Measurements from ENCODE around the gene MAP3K12. TPM values are rescaled to one million over a fixed set of nuclear protein-coding genes. Genes with fewer than 3 reads are reported as not detected.

MAP3K12 gene
- total and polyA plus RNA-seq, 2 of the 8 experiments (the other 6 are each of a cell fraction or from before 2014, with no cell fraction given) = 23.4 to 42.7 TPM

DNA sequence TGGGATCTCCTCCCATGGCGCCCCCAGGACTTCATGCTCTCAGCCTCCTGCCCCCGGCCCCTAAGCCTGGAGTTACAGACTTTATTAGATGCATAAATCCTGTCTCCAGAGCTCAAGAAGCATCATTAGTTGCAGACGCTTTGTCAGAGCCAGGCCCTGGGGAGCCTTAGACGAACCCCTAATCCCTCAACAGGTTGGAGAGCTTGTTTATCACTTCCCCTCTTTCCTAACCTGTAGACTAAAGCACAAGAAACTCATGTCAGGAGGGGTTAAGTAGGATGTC lies 8.3 kb upstream of the MAP3K12 start:
- WGBS, 2 experiments (ENCODE audit: extremely low coverage in 1 of 2, insufficient coverage in 1 of 2, insufficient read length in 1 of 2, insufficient replicate concordance in 2 of 2, low coverage in 1 of 2, low lambda C conversion rate in 2 of 2, missing lambda C conversion rate in 1 of 2) = 87% methylated on average over 4 of the region's 4 CpGs; no CpG with 5 or more reads in 1 of the 2 experiments
- no peak overlapping the region for H4K5ac ChIP-seq (ENCODE audit: insufficient read length, low read depth, low read length)
- TF ChIP-seq NRF1 (IDR thresholded peaks at IDR 0.05; ENCODE audit: low read depth, low read length) (no peak), GTF2F1 (IDR thresholded peaks at IDR 0.05; ENCODE audit: borderline replicate concordance, low read depth, low read length) (no peak), EGR1 (IDR thresholded peaks at IDR 0.05; ENCODE audit: borderline replicate concordance, low read depth, low read length) (no peak), RBBP5 (IDR thresholded peaks at IDR 0.05; ENCODE audit: borderline replicate concordance, low read depth, low read length) (no peak), RNF2 (IDR thresholded peaks at IDR 0.05; ENCODE audit: borderline replicate concordance, low read depth, low read length, missing control alignments, poor library complexity, severe bottlenecking) (no peak), GABPA (IDR thresholded peaks at IDR 0.05; ENCODE audit: borderline replicate concordance, insufficient read depth, low read length) (no peak), TBP (IDR thresholded peaks at IDR 0.05; ENCODE audit: low read depth, low read length) (no peak)
- TF ChIP-seq, protein P1, sequence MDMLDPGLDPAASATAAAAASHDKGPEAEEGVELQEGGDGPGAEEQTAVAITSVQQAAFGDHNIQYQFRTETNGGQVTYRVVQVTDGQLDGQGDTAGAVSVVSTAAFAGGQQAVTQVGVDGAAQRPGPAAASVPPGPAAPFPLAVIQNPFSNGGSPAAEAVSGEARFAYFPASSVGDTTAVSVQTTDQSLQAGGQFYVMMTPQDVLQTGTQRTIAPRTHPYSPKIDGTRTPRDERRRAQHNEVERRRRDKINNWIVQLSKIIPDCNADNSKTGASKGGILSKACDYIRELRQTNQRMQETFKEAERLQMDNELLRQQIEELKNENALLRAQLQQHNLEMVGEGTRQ (IDR thresholded peaks at IDR 0.05; ENCODE audit: low read length) = no peak

More for the DNA sequence above, 8.3 kb upstream of the MAP3K12 start:
- H2BK20ac ChIP-seq (ENCODE audit: low read length) = no peak overlapping the region
- no peaks in the 10 kb centered on the region for H3K79me1 ChIP-seq (ENCODE audit: low read depth, low read length)
- H3K23me2 ChIP-seq (ENCODE audit: low read depth, low read length) = no peaks in the 10 kb centered on the region
- DNase-seq (ENCODE audit: low read depth in 1 of 2, low spot score in 2 of 2) (no peak), FAIRE-seq (no peak)
- no peak overlapping the region for H2AK5ac ChIP-seq (ENCODE audit: low read depth, low read length)
- no peak overlapping the region for H3K56ac ChIP-seq (replicated peaks; ENCODE audit: insufficient read length, low read depth, low read length)
- H3K9ac ChIP-seq (replicated peaks in 1 of 4; ENCODE audit: extremely low read depth in 1 of 4, low read depth in 3 of 4, low read length in 3 of 4) = no peak overlapping the region
- H3K4me3 ChIP-seq (ENCODE audit: extremely low read depth in 1 of 4, insufficient read depth in 2 of 4, low read depth in 3 of 4, low read length in 4 of 4) = no peak overlapping the region; a peak in 1 of 8 replicates
- no peaks in the 10 kb centered on the region for H3K27me3 ChIP-seq (replicated peaks in 1 of 4; ENCODE audit: control insufficient read depth in 3 of 4, extremely low read depth in 1 of 4, insufficient read depth in 3 of 4, low read length in 3 of 4)
- H3K18ac ChIP-seq (ENCODE audit: extremely low read depth, low read length) = no peak overlapping the region
- 0 out of 4 replicates have a peak, but pooled peaks cover 0 to 3% of the 10 kb centered on the region in 2 experiments for H3K79me2 ChIP-seq (ENCODE audit: control insufficient read depth in 1 of 2, insufficient read depth in 2 of 2, low read length in 2 of 2)
- POLR2A ChIA-PET (ENCODE audit: partially characterized antibody) = interaction anchor here (1.2 to 67.0 kb wide), 5 partner anchors 9 to 180 kb away, joined by 3 to 3397 read pairs (median 3); partner anchors contain the start of genes PCBP2 and PRR13
- H3K9me3 ChIP-seq (ENCODE audit: insufficient read depth in 2 of 2, low read depth in 1 of 2, low read length in 1 of 2) = no peaks in the 10 kb centered on the region
- H3K4me2 ChIP-seq (ENCODE audit: insufficient read depth in 1 of 2, low read depth in 2 of 2, low read length in 2 of 2) = no peak overlapping the region
- H3K27ac ChIP-seq (ENCODE audit: low read depth, low read length) = no peak overlapping the region
- H2AFZ ChIP-seq (ENCODE audit: low read length) = no peak overlapping the region
- no peak overlapping the region for H3K14ac ChIP-seq (ENCODE audit: insufficient read length)
- no peak overlapping the region for H3K4ac ChIP-seq (replicated peaks; ENCODE audit: insufficient read length, low read depth, low read length)
- H2BK120ac ChIP-seq (replicated peaks; ENCODE audit: low read depth, low read length) = no peak overlapping the region
- no peak overlapping the region for H4K91ac ChIP-seq (replicated peaks; ENCODE audit: insufficient read length, low read length)
- CTCF ChIA-PET (ENCODE audit: partially characterized antibody) = interaction anchor here (1.0 to 9.8 kb wide), 10 partner anchors 14 to 296 kb away, joined by 3 to 105 read pairs (median 9); partner anchors contain the start of gene AAAS
- H4K20me1 ChIP-seq (replicated peaks in 1 of 2; ENCODE audit: control insufficient read depth in 1 of 2, insufficient read depth in 2 of 2, low read length in 2 of 2) = peaks cover 0 to 4% of the 10 kb centered on the region in 2 experiments
- H2BK12ac ChIP-seq (ENCODE audit: low read depth, low read length) = no peak overlapping the region
- H2BK15ac ChIP-seq (ENCODE audit: low read length) = no peak overlapping the region
- no peak overlapping the region for H2BK5ac ChIP-seq (ENCODE audit: low read depth, low read length)
- H3K23ac ChIP-seq (ENCODE audit: insufficient read length) = no peak overlapping the region
- peaks cover 9 to 23% (median 14%) of the 10 kb centered on the region in 4 experiments; a peak in 7 of 8 replicates for H3K36me3 ChIP-seq (ENCODE audit: control insufficient read depth in 2 of 4, insufficient read depth in 4 of 4, low read length in 3 of 4)
- H3K4me1 ChIP-seq (replicated peaks in 1 of 4; ENCODE audit: control insufficient read depth in 3 of 4, insufficient read depth in 4 of 4, low read length in 3 of 4) = no peaks in the 10 kb centered on the region
- no peak overlapping the region for H4K8ac ChIP-seq (ENCODE audit: extremely low read depth, insufficient read depth, low read length)
